RCC 7860 (cell line): Measurements from ENCODE around the gene DDHD1.

Experiments used
- DNase-seq: peaks from one replicate; pipeline ENCODE4 v3.0.0-alpha.2; 2015; ENCODE audit warnings: low spot score
- FAIRE-seq: peaks from 2 replicates; lab custom pipeline; 2012; peaks lifted over from hg19 to GRCh38; lab: Jason Lieb, UNC

Gene DDHD1

DNA sequence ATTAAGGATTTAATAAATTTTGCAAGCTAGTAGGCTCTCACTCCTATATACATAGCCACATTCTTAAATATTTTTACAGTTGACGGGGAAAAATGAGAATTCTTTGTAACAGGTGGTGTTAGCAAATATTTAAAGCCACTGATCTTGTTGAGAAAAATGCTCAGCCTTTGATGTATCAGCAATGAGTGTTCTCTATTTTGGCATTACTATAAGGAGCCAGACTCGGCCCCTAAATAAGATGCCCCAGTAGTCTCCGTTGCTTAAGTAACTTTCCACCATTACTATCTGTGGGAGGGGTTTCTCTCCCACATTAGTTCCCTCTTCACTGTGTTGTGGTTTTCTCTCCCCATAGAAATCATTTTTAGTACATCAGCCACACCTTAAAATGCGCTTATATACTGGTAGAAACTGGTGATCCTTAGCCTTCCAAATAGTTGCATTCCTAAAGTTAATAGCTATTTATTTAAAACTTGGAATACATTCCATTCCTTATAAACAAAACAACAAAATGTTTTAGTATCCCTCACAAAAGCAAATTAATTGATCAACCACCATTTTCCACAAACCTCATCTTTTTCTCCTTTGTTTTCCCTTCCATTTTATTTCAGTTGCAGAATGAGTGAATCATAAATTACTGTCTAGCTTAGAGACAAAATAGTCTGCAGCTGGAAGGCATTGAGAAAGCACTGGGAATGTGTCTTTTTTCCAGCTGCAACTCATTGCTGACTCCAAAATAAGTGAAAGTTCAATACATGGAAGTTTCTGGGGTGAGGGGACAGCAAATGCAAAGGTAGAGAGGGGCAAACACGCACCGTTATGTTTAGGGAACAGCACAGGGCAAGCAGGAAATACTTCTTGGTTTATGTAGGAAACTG, 117.5 kb downstream of the DDHD1 start:
- FAIRE-seq = no peak
- DNase-seq = no peak

DNA sequence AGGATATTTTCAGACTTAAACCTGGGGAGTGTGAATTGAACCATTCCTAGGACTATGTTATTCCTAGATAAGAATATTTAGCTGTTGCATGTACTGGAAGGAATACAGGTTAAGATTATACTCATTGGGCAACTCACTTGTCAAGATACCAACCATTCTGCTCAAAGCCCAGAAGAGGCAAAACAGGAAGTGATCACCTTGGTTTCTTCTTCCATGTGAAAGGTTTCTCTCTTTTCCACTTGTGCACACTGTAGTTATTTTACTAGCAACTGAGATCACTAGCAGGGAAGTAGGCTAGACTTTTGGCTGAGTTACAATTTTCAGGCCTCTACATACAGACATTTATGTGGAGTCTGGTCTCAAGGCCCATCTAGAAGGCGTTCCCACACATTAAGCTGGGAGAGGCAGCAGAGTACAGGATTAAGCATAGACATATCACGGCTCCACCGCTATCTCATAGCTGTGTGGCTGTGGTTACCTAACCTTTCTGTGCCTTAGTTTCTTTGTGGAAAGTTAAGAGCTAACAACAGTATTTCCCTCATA, 118.4 kb downstream of the DDHD1 start:
- no peak for DNase-seq
- no peak for FAIRE-seq

DNA sequence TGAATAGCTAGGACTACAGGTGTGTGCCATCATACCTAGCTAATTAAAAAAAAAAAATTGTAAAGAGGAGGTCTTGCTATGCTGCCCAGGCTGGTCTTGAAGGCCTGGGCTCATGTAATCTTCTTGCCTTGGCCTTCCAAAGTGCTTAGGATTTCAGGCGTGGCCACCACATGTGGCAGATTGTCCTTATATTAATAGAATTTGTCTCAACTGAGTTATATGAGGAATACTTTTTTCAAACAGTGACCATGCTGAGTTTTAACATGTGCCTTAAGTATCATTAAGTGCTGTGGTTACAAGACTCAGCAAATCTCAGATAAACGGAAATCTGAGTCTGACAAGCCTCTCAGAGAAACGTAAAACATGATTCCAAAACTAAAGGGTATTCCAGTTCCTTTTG, 119.1 kb downstream of the DDHD1 start:
- FAIRE-seq = no peak
- no peak for DNase-seq

DNA sequence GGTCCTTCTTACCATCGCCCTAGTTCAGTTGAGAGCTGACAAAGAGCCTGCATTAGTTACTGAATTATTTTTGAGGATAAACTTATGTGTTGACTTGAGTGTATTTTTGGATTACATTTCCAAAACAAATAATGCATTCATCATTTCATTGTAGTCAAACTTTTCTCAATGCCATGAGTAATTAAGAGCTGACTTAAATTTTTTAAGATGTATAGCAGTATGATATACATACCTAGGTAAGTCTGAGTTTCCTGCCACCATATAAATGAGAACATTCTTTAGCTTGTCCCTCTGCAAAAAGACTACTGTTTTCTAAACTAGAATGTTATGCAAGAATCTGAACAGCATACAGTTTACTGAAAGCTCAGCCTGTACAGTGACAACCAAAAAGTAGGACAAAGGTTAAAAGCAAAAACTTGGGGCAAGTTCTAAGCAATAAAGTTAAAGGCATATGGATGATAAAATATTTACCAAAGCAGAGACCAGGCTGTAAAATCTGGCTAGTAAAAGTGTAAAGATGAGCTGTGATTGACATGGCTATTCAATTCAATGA, 120.2 kb downstream of the DDHD1 start:
- DNase-seq (no peak), FAIRE-seq (no peak)

DNA sequence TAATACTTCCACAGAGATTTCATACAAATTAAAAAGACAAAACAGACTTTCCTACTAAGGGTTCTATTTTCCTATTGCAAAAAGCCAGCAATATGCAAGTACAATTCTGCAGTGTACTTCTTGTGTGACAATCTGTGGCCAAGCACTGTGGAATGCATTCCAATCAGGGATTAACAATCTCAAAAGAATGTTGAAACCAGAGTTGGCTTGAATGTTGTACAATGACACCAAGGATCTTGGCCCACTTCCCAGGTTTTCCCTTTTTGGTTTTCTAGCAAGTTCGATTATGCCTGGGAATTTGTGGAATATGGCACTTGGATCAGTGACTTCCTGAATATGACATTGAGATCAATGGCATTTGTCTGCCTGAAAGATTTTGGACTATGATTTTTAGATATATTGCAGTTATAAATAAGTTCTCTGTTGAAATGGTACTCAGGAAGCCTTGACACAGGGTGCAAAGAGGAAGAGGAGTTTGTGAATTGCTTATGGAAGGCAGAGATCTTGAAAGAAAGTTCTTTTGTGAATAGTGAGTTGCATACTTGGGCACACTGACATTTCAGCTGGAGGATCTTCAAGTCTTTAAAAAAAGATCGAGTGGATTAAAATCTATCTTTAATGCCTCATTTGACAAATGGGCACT, 120.8 kb downstream of the DDHD1 start:
- peak; percentile 31 for DNase-seq
- FAIRE-seq = peak; percentile 67

DNA sequence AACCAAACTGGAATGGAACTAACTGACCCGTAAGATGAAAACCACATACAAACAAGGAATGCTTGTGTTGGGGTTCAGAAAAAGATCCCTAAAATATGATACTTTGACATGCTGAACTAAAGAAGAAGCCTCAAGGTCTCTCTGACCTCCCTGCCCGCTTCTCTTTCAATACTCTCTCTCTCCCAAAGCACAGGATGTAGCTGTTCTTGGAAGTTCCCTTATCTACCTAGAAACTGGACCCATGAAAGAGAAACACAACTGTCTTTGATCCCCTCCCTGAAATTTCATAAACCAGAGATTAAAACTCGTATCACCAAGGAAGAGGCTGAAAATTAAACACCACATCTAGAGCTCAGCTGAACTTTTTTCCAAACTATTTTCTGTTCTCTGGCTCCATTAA, 125.6 kb downstream of the DDHD1 start:
- DNase-seq (no peak), FAIRE-seq (no peak)

DNA sequence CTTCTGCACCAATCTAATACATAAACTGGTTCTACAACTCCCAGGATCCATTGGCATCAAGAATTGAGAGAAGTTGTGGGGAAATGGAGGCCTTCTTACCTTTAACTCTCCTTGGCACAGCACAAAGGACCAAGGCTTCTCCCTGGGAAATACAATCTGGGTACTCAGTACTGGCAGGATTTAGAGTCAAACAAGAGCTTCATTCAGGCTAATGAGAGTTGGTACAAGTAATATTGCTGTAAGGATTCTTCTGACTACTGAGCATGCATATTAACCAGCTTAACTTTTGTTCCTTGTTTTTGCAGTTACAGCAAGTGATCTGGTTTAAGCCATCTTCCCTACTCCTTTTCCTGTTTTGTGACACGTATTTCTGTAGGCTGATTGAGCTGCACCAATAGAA, 126.1 kb downstream of the DDHD1 start:
- FAIRE-seq (no peak), DNase-seq (no peak)

DNA sequence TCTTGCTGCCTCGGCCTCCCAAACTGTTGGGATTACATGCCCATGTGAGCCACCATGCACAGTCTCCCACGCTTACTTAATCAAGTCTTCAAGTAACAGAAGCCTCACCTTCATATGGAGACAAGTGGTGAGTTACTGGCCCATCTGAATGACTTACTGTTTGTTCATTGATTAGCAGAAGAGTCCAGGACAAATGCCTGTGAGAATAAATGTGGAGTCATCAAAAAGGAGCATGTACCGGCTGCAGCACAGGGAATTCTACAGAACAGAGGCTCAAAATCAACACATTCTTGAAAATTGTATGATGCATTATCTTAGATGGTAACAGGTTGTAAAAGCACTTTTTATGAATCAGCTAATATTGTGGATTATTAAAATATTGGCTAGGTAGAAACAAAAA, 129.8 kb downstream of the DDHD1 start:
- no peak for FAIRE-seq
- no peak for DNase-seq

DNA sequence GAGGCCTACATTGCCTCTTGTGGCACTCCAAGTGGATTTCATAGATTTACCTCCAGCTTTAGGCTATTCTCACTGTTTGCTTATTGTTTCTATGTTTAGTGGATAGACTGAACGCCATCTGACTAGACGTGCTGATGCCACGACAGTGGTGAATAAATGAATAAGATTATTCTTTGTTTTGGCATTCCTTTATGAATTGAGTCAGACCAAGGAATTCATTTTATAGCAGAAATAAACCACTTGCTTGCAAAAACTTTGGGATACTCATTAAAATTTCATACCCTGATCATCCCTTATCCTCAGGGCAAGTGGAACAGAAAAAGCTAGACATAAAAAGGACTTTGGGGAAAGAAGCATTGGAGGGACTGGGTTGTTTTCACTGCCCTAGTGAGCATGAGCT, 130.5 kb downstream of the DDHD1 start:
- FAIRE-seq (no peak), DNase-seq (no peak)

DNA sequence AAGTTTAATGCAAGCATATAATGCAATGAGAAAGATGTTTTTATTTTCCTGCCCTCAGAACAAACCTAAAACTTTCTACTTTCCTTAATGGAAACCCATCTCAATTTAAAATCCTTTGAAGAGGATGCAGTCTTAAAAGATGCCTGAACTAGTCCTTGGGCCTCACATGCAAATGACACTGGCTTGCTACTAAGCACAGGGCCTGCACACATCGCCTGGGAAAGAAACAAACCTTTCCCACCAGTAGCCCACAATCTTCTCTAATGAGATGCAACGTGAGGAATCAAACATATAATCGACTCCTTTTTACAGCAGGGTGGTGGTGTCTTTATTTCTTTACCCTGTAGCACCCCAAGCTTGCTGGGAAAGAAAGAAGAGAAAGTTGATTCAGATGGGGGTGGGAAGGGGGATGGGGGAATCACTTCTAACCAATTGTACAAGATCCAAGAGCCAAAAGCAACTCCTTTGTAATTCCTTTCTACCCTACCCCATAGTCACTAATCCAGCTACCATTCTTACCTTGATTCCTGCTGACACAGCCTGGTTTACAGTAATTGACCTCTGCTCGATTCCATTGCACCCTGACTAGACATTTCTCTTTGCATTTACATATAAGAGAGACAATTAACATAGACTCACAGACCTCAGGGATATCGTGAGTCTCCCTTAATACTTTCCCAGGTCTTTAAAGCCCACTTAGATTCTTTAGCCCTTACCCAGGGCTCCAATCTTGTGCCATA, 132.8 kb downstream of the DDHD1 start:
- no peak for FAIRE-seq
- no peak for DNase-seq

DNA sequence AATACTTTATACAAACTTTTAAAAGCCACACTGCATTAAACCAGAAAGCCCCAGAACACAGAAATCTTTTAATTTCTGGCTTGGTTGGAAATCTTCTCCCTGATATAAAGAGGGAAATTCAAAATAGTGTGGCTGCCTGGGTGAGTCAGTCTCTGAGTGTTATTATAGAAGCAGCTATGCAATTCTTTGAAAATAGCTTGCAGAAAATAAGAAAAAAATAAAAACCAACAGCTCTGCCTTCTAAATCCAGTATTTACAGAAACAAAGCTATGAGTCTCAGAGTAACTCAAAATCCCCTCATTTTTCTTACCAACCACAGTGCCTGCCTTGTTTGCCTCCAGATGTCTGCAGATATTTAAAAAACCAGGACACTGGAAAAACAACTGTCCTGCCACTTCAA, 133.7 kb downstream of the DDHD1 start:
- FAIRE-seq (no peak), DNase-seq (no peak)

DNA sequence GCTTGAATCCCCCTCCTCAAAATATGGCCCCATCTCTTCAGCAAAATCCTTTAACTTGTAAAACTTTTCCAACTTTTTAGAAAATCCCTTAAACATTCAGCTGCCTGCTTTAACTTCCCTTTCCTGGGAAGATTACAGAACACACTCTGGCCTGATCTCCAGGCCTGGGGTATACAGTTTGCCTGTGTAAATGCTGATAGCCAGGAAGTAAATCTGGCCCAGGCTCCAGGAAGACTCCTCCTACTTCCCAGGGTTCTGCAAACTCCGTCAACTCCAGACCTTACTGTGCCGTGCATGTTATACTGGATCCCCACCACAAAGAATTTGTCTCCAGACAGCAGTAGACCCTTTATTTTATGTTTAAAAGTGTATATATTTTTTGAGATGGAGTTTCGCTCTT, 135.3 kb downstream of the DDHD1 start:
- DNase-seq (no peak), FAIRE-seq (no peak)

DNA sequence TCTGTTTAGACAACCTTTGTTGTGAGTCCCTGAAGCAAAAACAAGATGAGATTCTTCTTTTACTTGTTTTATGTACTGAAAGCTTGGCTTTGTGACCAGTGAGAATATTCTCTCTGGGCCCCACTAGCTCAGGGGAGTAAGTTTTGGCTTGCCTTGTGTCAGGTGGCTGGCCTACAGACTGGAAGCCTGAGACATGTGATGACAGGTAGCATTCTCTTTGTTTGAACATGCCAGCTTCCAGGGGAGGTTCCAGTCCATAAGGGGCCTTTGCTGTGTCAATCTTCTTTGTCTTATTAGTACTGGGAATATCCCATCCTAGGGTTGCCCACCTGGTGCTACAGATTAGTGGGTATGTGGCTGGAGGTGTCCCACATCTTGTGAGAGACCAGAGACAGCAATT, 136.2 kb downstream of the DDHD1 start:
- no peak for FAIRE-seq
- DNase-seq = no peak

DNA sequence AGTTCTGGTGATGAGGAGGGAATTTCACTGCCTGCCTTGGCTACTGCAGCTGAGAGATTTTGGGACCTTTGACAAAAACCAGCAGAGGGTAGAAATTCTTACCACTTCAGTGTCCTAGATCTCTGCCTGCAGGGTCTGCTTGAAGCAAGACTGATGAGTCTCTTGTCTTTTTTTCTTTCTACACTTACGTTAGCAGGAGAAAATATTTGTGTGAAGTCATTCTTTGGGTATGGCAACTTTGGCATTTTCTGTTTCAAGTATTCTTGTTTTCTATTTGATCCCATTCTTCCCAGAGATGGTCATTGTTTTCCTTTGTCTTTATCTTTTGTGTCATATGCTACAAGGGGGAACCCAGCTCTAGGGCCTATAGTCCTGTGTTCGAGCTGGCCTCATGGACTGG, 136.6 kb downstream of the DDHD1 start:
- DNase-seq (no peak), FAIRE-seq (no peak)

DNA sequence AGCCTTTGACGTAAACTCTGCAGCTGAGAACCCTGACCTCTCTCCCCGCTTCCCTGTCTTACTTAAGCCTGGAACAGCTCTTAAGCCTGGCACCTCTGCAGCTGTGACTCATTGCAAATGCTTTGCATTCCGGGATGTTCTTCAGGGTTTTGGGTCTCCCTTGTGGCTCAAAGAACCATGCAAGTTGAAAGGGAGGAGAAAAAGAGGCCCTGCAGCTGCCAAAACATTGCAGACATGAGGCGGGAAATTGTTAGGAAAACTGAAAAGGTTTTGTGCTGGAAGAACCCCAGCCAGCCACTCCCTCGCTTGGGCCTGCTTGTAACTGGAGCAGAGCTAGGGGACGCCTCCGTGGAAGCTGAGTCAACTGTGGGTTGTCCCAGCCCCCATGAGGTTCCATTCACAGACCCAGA, 142.1 kb downstream of the DDHD1 start:
- DNase-seq = peak; percentile 60
- peak; percentile 8 for FAIRE-seq

DNA sequence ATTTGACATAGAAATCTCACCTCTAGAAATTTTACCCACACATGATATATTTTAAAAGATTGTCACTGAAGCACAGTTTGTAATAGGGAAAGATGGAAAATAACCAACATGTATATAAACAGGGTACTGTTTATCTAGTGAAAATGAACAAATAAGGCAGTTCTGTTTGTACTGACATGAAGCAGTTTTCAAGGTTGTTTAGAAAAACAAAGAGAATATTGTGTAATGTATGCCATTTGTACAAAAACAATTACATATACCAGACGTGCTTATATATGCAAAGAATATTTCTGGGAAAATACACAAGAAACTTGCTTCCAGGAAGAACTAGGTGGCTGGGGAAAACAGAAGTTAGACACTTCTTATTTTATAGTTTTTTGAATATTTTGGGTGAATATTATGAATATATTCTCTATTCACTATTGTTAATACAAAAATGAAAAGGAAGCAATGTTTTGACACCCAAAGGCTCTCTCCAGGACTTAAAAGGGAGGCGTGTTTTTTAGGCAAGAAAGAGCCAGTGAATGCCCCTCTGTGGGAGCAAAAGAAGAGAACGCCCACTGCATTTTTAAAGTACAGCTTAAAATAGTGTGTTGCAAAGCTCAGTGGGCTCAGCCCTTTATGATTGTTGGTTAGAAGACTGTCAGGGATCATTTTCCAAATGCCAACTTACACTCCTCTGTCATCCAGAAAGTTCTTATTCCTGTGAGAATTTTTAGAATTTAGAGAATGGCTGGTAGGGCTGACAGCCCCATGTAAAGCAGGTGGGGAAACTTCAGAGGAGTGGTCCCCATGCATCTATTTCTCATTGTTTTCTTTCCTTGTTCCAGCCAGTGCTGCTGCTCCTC, 142.7 kb downstream of the DDHD1 start:
- DNase-seq (no peak), FAIRE-seq (no peak)

DNA sequence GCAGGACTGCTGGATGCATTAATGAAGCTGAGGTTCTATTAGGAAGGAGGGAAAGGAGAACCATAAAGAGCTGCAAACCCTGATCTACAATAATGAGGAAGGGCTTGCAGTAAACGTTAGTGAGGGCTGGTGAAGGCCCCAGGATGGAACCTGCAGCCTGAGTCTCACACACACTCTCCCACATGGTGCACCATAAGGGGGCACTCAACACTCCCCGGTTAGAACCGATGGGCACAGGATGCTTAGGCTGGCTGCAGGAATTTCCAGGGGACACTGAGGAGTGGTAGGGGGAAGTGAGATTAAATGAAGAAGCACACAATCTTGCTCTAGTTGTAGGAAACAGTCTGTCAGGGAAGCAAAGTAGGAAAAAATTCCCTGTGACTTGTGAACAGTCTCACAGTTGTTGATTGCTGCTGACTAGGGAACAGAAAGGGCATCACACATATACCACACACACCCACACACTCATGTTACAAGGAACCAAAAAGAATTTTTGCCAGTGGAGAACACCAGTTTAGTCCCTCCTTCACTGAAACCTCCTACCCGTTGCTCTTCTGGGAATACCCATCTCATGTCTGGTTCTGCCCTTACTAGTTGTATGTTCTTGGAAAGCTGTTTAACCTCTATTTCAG, 146.1 kb downstream of the DDHD1 start:
- DNase-seq = no peak
- FAIRE-seq = no peak

DNA sequence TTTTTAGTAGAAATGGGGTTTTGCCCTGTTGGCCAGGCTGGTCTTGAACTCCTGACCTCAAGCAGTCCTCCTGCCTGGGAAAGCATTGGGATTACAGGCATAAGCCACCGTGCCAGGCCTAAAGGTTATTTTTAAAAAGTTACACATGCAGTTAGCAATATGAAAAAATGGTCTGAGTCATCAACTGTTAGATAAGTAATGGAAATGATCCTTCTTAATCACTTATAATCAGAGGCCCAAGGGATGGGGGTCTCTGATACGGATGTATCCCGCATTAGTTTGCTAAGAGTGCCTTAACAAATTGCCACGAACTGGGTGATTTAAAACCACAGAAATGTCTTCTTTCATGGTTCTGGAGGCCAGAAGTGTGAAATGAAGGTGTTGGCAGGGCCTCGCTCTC, 148.1 kb downstream of the DDHD1 start:
- DNase-seq (no peak), FAIRE-seq (no peak)

DNA sequence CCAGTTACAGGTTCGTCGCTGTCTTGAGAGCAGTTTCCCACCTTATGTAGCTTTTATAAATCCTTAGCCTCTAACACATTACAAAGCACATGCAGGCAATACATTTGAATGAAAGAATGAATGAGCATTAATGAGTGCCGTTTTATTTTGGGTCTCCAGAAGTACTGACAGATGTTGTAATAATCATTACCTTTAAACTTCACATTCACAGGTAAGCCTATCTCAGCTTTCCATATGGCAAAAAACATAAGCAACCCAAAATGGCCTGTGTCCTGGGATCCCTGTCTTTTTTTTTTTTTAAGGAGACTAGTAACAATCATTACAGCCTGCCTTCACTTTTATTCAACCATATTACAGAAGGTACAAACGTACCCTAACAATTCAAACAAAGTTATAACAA, 149.3 kb downstream of the DDHD1 start:
- FAIRE-seq = no peak
- no peak for DNase-seq

DNA sequence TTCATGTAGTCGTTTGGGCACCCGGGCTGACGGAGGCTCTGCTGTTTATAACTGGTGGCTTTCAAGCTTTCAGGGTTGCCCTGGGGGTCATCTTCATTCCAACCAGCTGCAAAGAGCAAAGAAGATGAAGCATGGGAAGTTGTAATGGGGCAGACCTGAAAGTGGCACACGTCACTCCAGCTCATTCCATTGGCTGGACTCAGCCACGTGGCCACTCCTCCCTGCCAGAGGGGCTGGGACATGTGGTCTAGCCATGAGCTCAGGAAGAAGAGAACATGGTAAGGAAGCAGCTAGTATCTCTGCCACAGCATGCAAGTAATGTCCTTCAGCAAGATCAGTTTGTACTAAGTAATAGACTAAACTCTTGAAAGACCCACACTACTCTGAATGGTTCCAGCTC, 150.5 kb downstream of the DDHD1 start:
- no peak for FAIRE-seq
- DNase-seq = no peak
